Measurements from ENCODE around the gene LARGE1. TPM values are rescaled to one million over a fixed set of nuclear protein-coding genes. Genes with fewer than 3 reads are reported as not detected.

The LARGE1 gene
- total and polyA plus RNA-seq, 2 of the 13 experiments (the other 11 are each of a cell fraction or from before 2014, with no cell fraction given) = 8.4 to 11.0 TPM

- peak overlapping the region; percentile 15 for H3K27ac ChIP-seq (ENCODE audit: extremely low read length, insufficient read depth, low read length)
- ChIA-PET POLR2A (interaction anchor here (0.6 to 1.0 kb wide), 2 partner anchors 163 to 210 kb away, joined by 3 to 4 read pairs; no protein-coding TSS in a partner anchor), CTCF (ENCODE audit: low intra/inter-chr PET ratio, low total read pairs) (no interaction called here)
- no peaks in the 10 kb centered on the region for H3K79me2 ChIP-seq (ENCODE audit: insufficient read depth, low read length)
- no peak overlapping the region for H2AFZ ChIP-seq (ENCODE audit: low read length)
- no peaks in the 10 kb centered on the region for H4K20me1 ChIP-seq (ENCODE audit: insufficient read depth, low read length)
- TF ChIP-seq ZNF550 (CRISPR knock-in tag; IDR thresholded peaks at IDR 0.05; ENCODE audit: borderline replicate concordance) (no peak), FOXP4 (CRISPR knock-in tag; IDR thresholded peaks at IDR 0.05) (0 out of 2 replicates have a peak, but pooled peaks have one; percentile 10), IRF1 (CRISPR knock-in tag; IDR thresholded peaks at IDR 0.05; ENCODE audit: low read depth) (no peak), ISL2 (CRISPR knock-in tag; IDR thresholded peaks at IDR 0.05) (no peak), ETV5 (CRISPR knock-in tag; IDR thresholded peaks at IDR 0.05; ENCODE audit: borderline replicate concordance) (peak; percentile 43; the same call in 1 of the 2 replicates), ERF (CRISPR knock-in tag; IDR thresholded peaks at IDR 0.05) (0 out of 2 replicates have a peak, but pooled peaks have one; percentile 27), TFAP4 (IDR thresholded peaks at IDR 0.05; ENCODE audit: borderline replicate concordance, low read depth) (peak; percentile 53; the same call in 1 of the 2 replicates), SAP130 (CRISPR knock-in tag; IDR thresholded peaks at IDR 0.05; ENCODE audit: low read depth) (peak; percentile 70), MEIS2 (CRISPR knock-in tag; IDR thresholded peaks at IDR 0.05) (peak; percentile 91), MXI1 (IDR thresholded peaks at IDR 0.05; ENCODE audit: borderline replicate concordance, low read depth, low read length) (no peak), ZNF3 (CRISPR knock-in tag; IDR thresholded peaks at IDR 0.05) (no peak), E2F1 (CRISPR knock-in tag; IDR thresholded peaks at IDR 0.05) (0 out of 2 replicates have a peak, but pooled peaks have one; percentile 18), EP300 (IDR thresholded peaks at IDR 0.05; ENCODE audit: low read depth in 2 of 2, low read length in 2 of 2) (peak in 1 of 2 experiments; percentile 7; a peak in 1 of 4 replicates), EP300 (CRISPR knock-in tag; IDR thresholded peaks at IDR 0.05; ENCODE audit: borderline replicate concordance) (no peak)
- H3K4me2 ChIP-seq (ENCODE audit: low read depth, low read length) = no peak overlapping the region
- H3K36me3 ChIP-seq (replicated peaks in 1 of 2; ENCODE audit: control insufficient read depth in 1 of 2, insufficient read depth in 2 of 2, low read length in 2 of 2) = no peaks in the 10 kb centered on the region
- BruUV-seq (replicated peaks) = no TSS peak
- in situ Hi-C loops (cut with HindIII; ENCODE audit: extremely low pct_ligation_motif_present, low pct_unique_long_range_greater_than_20kb) = no loop called here
- intact Hi-C loops (cut with micrococcal nuclease; ENCODE audit: unreplicated experiment) = no loop called here
- DNase-seq (ENCODE audit: low spot score) (peak; percentile 33), ATAC-seq (peak; percentile 69), FAIRE-seq (peak; percentile 73)
- no peak overlapping the region for H3K4me3 ChIP-seq (replicated peaks in 1 of 3; ENCODE audit: insufficient read depth in 1 of 3, low read depth in 2 of 3, low read length in 3 of 3)
- H3K27me3 ChIP-seq (ENCODE audit: control insufficient read depth in 1 of 2, insufficient read depth in 2 of 2, low read length in 2 of 2) = no peaks in the 10 kb centered on the region
- H3K9me3 ChIP-seq (ENCODE audit: low read length) = no peaks in the 10 kb centered on the region
- no peak overlapping the region for H3K9ac ChIP-seq (ENCODE audit: insufficient read depth, low read depth, low read length)
- WGBS (ENCODE audit: low lambda C conversion rate) = 28% methylated on average over 3 of the region's 3 CpGs
- peaks cover 62% of the 10 kb centered on the region for H3K4me1 ChIP-seq (ENCODE audit: insufficient read depth, low read length)
These were observed 590.9 kb downstream of the LARGE1 start for GRCh38 chr22:33329398-33329797.
